Mucosa of rectum (tissue), 2 donors: ENCODE measurements around the gene TOMM5.
"Not testable (repeated sequence)": the region's sequence is repeated elsewhere in the genome, so short reads cannot be mapped to it uniquely, and the experiment has no call there.

Experiments used
- H3K27ac ChIP-seq, 2 donors: one replicate each; pipeline ENCODE4 v1.7.0; 2013; ENCODE audit warnings: inconsistent platforms in 2 of 2, low read depth in 2 of 2, low read length in 2 of 2
- H3K27me3 ChIP-seq, 2 donors: one replicate each; pipeline ENCODE4 v1.7.0; 2013; ENCODE audit warnings: low read length in 2 of 2; ENCODE audit not compliant: control insufficient read depth in 2 of 2, insufficient read depth in 2 of 2
- H3K36me3 ChIP-seq, 2 donors: one replicate each; pipeline ENCODE4 v1.7.0; 2013; ENCODE audit warnings: low read length in 2 of 2; ENCODE audit not compliant: control insufficient read depth in 2 of 2, insufficient read depth in 2 of 2
- H3K4me1 ChIP-seq, 2 donors: one replicate each; pipeline ENCODE4 v1.7.0; 2013; ENCODE audit warnings: low read length in 2 of 2, mild to moderate bottlenecking in 1 of 2; ENCODE audit not compliant: control insufficient read depth in 2 of 2, insufficient read depth in 2 of 2
- H3K4me3 ChIP-seq, 2 donors: one replicate each; pipeline ENCODE4 v1.7.0; 2013; ENCODE audit warnings: low read length in 2 of 2
- H3K9ac ChIP-seq, 2 donors: one replicate each; pipeline ENCODE4 v1.7.0; 2013; ENCODE audit warnings: low read length in 2 of 2, low read depth in 1 of 2, mild to moderate bottlenecking in 1 of 2
- H3K9me3 ChIP-seq, 2 donors: one replicate each; pipeline ENCODE4 v1.7.0; 2013; ENCODE audit warnings: low read length in 2 of 2; ENCODE audit not compliant: control insufficient read depth in 2 of 2
- donor health status: healthy.
- donor health status: Normal muscosa, but diverticular disease.

The TOMM5 gene

GRCh38 chr9:37617161-37617560 is 24.8 kb upstream of the TOMM5 start:
- H3K9me3 ChIP-seq = no peaks in the 10 kb centered on the region
- H3K27ac ChIP-seq = no peak overlapping the region
- H3K4me1 ChIP-seq = no peaks in the 10 kb centered on the region
- no peak overlapping the region for H3K4me3 ChIP-seq
- no peaks in the 10 kb centered on the region for H3K27me3 ChIP-seq
- H3K36me3 ChIP-seq = no peaks in the 10 kb centered on the region
- no peak overlapping the region for H3K9ac ChIP-seq

- no peak overlapping the region for H3K9ac ChIP-seq
- no peak overlapping the region for H3K27ac ChIP-seq
- no peaks in the 10 kb centered on the region for H3K9me3 ChIP-seq
- H3K4me3 ChIP-seq = no peak overlapping the region
- H3K27me3 ChIP-seq = no peaks in the 10 kb centered on the region
- no peaks in the 10 kb centered on the region for H3K4me1 ChIP-seq
- H3K36me3 ChIP-seq = no peaks in the 10 kb centered on the region
Measured at GRCh38 chr9:37611961-37612360, 19.6 kb upstream of the TOMM5 start.

GRCh38 chr9:37611014-37611413 is 18.6 kb upstream of the TOMM5 start:
- Histone ChIP-seq H3K36me3 (no peaks in the 10 kb centered on the region), H3K27ac (no peak overlapping the region), H3K9ac (no peak overlapping the region), H3K4me3 (no peak overlapping the region), H3K9me3 (no peaks in the 10 kb centered on the region), H3K27me3 (no peaks in the 10 kb centered on the region), H3K4me1 (no peaks in the 10 kb centered on the region)

- Histone ChIP-seq H3K9ac (no peak overlapping the region), H3K27me3 (no peaks in the 10 kb centered on the region), H3K36me3 (no peaks in the 10 kb centered on the region), H3K4me3 (no peak overlapping the region), H3K27ac (no peak overlapping the region), H3K9me3 (no peaks in the 10 kb centered on the region), H3K4me1 (no peaks in the 10 kb centered on the region)
Measured at GRCh38 chr9:37609735-37610397, 17.5 kb upstream of the TOMM5 start.

GRCh38 chr9:37608250-37608649 is 15.9 kb upstream of the TOMM5 start:
- Histone ChIP-seq H3K27ac (no peak overlapping the region), H3K4me3 (no peak overlapping the region), H3K27me3 (no peaks in the 10 kb centered on the region), H3K36me3 (no peaks in the 10 kb centered on the region), H3K9me3 (no peaks in the 10 kb centered on the region), H3K4me1 (peaks cover 0 to 1% of the 10 kb centered on the region in 2 donors), H3K9ac (no peak overlapping the region)

DNA sequence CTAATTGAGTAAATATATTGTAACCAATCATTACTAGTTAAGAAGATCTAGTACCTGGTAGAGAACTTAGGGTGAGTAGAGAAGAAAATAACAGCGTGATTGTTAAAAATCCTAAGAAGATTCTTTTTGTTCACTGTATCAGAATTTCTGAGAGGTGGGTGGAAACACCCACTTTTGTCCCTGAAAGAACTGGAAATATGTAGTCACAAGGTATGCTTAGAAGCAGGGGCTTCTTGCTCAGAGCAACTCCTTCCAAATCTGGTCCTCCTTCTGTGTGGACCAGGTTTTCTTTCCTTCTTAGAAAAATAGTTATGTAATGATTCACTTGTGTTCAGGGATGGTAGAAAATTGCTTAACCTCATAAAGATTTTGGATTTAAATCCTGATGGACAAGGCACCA is 11.9 kb upstream of the TOMM5 start:
- H3K27ac ChIP-seq = no peak overlapping the region
- H3K4me1 ChIP-seq = peaks cover 0 to 9% of the 10 kb centered on the region in 2 donors
- no peaks in the 10 kb centered on the region for H3K27me3 ChIP-seq
- no peak overlapping the region for H3K4me3 ChIP-seq
- no peak overlapping the region for H3K9ac ChIP-seq
- H3K9me3 ChIP-seq = no peaks in the 10 kb centered on the region
- H3K36me3 ChIP-seq = no peaks in the 10 kb centered on the region

DNA sequence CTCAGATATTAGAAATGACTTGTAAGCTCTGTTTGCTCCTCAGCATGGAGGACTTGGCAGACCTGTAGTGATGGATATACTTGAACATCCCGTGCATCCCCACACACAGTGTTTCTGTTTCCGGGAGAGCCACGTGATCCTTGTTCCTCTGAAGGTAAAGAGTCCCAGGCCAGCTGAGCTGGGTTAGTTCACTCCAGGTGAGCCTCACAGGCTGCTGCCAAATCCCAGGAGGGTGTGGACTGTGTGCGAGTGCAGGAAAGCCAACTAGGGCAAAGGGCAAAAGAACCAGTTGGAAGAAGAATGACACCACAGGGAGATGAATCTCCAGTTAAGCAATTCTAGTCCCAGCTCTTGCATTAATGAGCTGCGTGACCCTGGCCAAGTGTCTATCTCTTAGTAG is 10.4 kb upstream of the TOMM5 start:
- H3K36me3 ChIP-seq = no peaks in the 10 kb centered on the region
- peak overlapping the region in 1 of 2 donors; percentile 66 for H3K27ac ChIP-seq
- H3K9me3 ChIP-seq = no peaks in the 10 kb centered on the region
- peaks cover 0 to 9% of the 10 kb centered on the region in 2 donors for H3K4me1 ChIP-seq
- H3K27me3 ChIP-seq = no peaks in the 10 kb centered on the region
- no peak overlapping the region for H3K4me3 ChIP-seq
- H3K9ac ChIP-seq = no peak overlapping the region

- not testable (repeated sequence) for H3K9me3 ChIP-seq, H3K27ac ChIP-seq, H3K36me3 ChIP-seq
Measured at GRCh38 chr9:37602061-37602460, 9.7 kb upstream of the TOMM5 start.

GRCh38 chr9:37596504-37596903 is 4.1 kb upstream of the TOMM5 start:
- Histone ChIP-seq H3K9ac (no peak overlapping the region), H3K9me3 (no peaks in the 10 kb centered on the region), H3K27ac (no peak overlapping the region), H3K36me3 (no peaks in the 10 kb centered on the region), H3K4me1 (peaks cover 1 to 4% of the 10 kb centered on the region in 2 donors), H3K4me3 (no peak overlapping the region), H3K27me3 (no peaks in the 10 kb centered on the region)

More at GRCh38 chr9:37602061-37602460, 9.7 kb upstream of the TOMM5 start:
- H3K27me3 ChIP-seq, H3K9ac ChIP-seq, H3K4me3 ChIP-seq, H3K4me1 ChIP-seq: not testable (repeated sequence)

GRCh38 chr9:37593883-37594448 is 1.6 kb upstream of the TOMM5 start:
- H3K9ac ChIP-seq = no peak overlapping the region
- H3K27ac ChIP-seq = no peak overlapping the region
- peak overlapping the region in 1 of 2 donors; percentile 55 for H3K4me3 ChIP-seq

More at GRCh38 chr9:37593883-37594448, 1.6 kb upstream of the TOMM5 start:
- Histone ChIP-seq H3K36me3 (peaks cover 0 to 2% of the 10 kb centered on the region in 2 donors), H3K4me1 (peaks cover 13 to 15% of the 10 kb centered on the region in 2 donors), H3K9me3 (no peaks in the 10 kb centered on the region), H3K27me3 (no peaks in the 10 kb centered on the region)
